ENCODE results near the gene NPIPA3.
"Not testable (repeated sequence)": the region's sequence is repeated elsewhere in the genome, so short reads cannot be mapped to it uniquely, and the experiment has no call there.

The NPIPA3 gene

DNA sequence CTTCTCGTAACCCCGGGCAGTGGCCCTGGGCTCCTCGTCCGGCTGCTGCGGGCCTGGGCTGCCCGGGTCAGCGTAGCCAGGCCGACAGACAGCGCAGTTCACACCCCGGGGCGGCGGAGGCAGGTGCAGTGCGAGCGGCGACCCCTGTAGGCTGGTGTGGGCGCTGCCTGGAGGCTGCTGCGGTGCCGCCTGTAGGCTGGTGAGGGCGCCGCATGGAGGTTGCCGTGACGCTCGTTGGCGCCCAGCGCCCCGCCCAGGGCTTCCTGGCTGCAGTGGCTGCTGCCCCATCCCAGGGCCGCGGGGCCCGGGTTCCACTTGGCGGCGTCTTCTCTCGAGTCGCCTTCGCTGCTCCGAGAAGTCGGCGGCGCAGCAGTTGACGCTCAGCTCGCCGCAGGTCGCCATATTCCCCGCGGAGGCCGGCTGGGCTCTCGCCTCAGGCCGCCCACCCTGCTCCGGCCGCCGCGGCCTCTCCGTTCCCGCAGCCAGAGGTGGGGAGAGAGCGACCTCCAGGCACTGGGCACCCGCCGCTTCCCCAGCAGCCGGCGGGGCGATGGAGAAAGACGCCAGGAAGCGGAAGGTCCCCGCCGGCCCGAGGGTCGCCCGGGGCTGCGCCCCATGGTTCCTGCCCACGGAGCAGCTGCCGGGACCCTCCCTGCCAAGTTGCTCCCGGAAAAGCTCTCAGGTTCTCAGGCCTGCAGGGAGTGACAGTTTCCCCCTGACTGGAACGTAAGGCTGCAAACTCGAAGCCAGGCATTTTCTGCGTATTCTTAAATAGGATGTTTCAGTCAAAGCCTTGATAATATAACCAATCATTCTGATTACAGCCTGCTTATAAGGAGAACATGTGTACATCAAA is at the start of gene NPIPA3:
TSS of gene NPIPA3 (plus strand) at position 256 of the 856 bp plus-strand sequence. CDS start 5,533 bp downstream, outside the sequence.
- not testable (repeated sequence) for DNase-seq

DNA sequence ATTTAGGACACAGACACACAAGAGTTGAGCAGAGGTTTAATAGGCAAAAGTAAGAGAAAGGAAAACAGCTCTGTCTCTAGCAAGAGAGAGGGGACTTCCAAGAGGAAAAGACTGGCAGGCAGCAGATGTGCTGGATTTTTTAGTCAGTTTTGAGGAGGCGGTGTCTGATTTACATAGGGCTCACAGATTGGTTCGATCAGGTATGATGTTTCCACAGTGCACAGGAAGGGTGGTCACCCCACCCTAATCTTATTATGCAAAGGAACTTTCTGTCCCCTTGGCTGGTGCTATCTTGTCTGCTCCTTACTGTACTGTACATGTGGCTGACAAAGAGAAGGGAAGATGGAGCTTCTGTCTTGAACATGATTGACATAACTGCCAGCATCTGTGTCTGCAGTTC is 45.1 kb upstream of the NPIPA3 start:
- DNase-seq = no peak

DNA sequence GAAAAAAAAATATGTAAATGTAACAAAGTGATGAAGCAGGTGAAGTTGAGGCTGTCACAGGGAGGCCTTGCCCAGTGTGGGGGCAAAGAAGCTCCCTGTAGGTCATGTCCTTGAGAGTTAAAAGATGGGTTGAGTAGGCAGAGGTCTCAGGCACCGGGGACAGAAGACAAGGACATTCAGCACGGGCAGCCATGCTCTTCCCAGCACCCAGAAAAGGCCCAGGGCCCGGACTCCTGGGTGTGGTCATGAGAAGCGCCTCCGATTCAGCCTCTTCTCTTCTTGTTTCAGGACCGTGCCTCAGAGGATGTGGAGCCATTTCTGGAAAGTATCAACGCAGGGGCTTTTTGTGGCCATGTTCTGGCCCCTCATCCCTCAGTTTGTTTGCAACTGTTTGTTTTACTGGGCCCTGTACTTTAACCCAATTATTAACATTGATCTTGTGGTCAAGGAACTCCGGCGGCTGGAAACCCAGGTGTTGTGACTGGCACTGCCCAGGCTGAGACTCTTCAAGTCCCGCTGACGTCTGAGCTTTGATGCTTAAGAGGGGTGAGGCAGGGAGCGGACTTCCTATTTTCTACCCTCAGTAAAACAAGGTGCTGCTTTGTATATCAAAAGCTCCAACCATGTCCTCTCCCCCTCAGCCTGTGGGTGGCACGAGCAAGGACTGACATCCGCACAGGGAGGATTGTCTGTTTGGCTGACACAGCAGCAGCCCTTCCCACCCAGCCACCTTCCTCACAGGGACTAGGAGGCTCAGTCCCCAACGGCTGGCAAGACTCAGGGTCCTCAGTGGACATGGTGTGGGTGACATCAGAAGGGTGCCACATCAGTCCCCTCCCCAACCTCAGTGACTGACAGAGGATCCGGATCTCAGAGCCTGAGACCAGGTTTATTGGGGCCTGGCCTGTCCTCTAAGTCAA is 35.6 kb upstream of the NPIPA3 start:
- no peak for DNase-seq

DNA sequence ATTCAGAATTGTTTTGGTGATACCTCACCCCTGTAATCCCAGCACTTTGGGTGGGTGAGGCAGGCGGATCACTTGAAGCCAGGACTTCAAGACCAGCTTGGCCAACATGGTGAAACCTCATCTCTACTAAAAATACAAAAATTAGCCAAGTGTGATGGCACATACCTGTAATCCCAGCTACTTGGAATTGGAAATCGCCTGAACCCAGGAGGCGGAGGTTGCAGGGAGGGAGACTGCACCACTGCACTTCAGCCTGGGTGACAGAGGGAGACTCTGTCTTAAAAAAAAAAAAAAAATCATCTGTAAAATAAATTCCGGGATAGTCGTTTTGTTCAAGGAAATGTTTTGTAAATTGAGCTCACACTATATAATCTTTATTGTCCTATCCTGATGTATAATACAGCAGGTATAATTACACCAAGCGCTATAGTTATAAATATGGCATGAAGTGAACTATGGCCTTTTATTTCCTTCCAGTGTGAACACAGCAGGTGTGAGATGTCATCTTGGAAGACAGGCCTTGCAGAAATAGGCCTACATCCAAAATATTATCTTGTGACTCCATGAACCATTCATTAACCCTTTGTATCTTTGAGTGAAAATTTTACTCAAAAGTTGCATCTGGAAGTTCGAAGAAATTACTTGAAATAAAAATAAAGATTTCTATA is 34.5 kb upstream of the NPIPA3 start:
- DNase-seq = no peak

DNA sequence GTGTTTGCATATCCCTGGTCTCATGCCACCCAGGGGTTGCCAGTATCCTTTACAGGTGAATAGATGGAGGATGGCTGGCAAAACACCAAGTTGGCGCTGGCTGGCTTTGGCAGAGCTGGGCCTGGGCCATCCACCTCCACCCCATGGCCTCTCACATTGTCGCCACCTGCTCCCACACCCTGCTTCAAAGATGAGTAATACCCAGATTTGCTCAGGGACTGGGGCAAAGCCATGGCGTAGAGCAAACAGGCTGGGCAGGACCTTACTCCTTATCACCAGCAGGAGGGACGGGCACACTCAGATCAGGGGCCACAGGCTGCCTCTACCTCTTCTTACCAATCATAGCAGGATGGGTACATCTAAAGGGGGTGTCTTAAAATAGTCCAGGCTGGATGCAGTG is 33.4 kb upstream of the NPIPA3 start:
- no peak for DNase-seq

DNA sequence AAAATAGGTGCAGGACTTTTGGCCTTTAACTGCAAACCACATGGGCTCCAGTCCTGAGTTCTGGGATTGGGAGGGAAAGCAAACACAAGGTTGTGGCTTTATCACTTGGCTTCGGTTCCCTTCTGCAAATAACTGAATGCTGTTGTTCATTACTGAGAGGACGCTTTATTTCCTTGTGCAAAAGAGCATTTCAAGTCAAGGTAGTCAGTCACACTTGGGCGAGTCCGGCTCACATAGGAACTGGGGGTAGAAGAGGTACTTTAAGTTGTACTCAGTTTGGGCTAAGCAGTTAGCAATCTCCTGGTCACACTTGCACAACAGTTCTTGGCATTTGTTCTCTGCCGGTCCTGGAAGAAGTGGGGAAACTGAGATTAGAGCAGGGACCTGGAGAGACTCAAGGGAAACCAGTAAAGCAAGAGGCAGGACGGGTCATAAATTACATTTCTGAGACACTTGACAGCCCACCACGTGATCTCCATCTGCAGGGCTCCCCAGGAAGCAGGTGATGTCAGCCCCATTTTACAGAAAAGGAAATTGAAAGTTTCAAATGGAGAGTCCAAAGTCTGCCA is 30.7 kb upstream of the NPIPA3 start:
- DNase-seq = no peak

DNA sequence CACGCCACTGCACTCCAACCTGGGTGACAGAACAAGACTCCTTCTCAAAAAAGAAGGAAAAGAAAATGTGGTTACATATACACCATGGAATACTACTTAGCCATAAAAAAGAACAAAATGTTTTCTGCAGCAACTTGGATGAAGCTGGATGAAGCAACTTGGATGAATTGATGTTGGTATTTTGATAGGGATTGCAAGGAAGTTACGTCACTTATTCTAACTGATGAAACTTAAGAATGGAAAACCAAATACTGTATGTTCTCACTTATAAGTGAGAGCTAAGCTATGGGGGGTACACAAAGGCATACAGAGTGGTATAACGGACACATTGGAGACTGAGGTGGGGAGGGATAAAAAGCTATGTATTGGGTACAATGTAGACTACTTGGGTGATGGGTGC is 26.6 kb upstream of the NPIPA3 start:
- no peak for DNase-seq

DNA sequence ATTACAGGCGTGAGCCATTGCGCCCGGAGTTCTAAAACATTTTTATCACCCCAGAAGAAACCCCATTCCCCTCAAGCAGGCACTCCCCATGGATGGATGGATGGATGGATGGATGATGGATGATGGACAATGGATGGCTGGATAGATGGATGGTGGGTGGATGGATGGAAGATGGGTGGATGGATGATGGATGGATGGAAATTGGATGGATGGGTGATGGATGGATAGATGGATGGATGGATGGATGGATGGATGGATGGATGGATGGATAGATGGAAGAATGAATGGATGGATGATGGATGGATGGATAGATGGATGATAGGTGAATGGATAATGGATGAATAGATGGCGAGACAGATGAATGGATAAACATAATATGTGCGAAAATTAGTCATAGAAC is 25.6 kb upstream of the NPIPA3 start:
- DNase-seq = no peak

DNA sequence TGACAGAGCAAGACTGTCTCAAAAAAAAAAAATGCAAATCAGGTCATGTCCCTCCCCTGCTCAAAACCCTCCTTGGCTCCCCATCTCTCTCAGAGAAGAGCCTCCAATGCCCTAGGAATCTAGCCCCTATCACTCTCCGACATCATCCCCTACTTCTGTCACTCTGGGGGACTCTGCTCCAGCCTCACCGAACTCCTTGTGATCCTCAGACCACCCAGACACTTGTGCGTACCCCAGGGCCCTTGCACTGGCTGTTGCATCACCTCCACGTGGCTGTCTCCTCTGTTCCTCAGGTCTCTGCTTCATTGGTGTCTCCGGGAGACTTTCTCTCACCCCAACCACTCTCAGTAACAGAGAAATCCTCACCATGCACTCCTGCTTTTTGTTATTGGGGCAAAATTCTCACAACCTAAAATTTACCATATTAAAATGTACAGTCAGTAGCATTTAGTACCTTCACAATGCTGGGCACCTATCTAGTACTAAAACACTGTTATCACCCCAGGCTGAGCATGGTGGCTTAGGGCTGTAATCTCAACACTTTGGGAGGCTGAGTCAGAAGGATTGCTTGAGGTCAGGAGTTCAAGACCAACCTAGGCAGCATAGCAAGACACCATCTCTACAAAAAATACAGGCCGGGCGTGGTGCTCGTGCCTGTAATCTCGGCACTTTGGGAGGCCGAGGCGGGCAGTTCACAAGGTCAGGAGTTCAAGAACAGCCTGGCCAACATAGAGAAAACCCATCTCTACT is 24.3 kb upstream of the NPIPA3 start:
- DNase-seq = no peak

DNA sequence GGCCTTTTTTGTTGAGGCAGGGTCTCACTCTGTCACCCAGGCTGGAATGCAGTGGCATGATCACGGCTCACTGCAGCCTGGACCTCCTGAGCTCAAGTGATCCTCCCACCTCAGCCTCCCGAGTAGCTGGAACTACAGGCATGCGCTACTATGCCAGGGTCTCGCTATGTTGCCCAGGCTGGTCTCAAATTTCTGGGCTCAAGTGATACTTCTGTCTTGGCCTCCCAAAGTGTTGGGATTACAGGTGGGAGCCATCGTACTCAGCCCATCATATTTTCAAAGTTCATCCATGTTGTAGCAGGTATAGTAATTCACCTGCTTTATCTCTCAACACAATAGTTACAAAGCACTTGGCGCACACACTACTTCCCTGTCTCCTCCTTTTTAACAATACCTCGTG is 22.8 kb upstream of the NPIPA3 start:
- DNase-seq = not testable (repeated sequence)

DNA sequence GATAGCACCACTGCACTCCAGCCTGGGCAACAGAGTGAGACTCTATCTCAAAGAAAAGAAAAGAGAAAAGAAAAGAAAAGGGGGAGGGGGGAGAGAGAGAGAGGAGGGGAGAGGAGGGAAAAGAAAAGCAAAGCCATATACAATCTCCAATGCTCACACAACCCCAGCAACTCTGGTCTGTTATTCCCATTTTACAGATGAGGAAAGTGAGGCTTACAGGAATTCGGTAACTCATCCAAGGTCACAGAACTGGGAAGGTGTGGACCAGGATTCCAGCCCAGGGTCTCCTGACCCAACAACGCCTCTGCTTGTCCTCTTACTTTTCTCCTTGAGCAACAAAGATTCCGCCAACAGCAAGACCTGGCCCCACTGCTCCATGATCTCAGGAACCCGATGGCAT is 22.1 kb upstream of the NPIPA3 start:
- DNase-seq = no peak

DNA sequence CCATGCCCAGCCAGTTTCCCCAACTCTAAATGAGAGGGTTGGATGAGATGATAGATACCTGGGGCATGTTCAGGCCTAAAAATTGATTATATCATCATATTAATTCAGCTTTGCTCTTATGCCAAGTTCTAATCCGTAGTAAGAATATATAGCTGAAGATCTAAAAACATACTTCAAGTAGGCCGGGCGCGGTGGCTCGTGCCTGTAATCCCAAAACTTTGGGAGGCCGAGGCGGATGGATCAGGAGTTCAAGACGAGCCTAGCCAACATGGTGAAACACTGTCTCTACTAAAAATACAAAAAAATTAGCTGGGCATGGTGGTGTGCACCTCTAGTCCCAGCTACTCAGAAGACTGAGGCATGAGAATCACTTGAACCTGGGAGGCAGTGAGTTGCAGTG is 21.1 kb upstream of the NPIPA3 start:
- DNase-seq = no peak

DNA sequence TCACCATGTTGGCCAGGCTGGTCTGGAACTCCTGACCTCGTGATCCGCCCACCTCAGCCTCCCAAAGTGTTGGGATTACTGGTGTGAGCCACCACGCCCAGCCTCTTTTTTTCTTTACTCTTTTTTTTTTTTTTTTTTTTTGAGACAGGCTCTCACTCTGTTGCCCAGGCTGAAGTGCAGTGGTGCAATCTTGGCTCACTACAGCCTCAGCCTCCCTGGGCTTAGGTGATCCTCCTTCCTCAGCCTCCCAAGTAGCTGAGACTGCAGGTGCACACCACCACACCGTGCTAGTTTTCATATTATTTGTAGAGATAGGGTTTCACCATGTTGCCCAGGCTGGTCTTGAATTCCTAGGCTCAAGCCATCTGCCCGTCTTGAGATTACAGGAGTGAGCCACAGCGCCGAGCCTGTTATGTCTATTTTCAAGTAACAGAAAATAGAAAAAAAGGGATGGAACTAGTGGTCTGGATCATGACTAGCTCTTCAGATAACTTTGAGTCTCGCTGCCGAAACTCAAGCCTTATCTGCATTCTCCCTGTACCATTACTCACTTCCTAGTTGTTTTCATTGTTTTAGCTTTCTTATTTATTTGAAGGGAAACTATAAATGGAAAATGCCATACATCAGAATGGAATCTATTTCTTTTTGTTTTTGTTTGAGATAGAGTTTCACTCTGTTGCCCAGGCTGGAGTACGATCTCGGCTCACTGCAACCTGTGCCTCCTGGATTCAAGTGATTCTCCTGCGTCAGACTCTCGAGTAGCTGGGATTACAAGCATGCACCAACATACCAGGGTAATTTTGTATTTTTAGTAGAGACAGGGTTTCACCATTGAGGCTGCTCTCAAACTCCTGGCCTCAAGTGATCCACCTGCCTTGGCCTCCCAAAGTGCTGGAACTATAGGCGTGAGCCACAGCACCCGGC is 17.1 kb upstream of the NPIPA3 start:
- DNase-seq = not testable (repeated sequence)

DNA sequence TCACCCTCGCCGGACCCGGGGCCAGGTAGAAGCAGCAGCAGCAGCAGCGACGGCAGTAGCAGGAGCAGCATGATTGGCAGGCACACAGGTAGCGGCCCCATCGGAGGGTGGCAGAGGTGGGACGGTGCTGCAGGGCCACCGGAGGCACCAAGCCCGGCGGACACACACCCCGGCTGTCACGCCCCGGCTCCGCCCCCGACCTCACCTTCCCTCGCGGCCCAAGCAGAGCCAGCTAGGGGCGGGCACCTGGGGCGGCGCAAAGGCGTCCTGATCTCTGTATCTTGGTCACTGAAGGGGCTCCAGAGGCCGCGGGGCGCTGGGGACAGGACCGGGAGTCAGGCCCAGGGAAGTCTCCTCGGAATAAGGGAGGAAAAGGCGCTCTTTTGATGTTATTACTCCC is 9.1 kb upstream of the NPIPA3 start, which contains the start of gene PLA2G10:
TSS of gene PLA2G10 (minus strand) at position 180 of the 400 bp plus-strand sequence. CDS start at position 101, 79 bp downstream.
- DNase-seq = not testable (repeated sequence)

DNA sequence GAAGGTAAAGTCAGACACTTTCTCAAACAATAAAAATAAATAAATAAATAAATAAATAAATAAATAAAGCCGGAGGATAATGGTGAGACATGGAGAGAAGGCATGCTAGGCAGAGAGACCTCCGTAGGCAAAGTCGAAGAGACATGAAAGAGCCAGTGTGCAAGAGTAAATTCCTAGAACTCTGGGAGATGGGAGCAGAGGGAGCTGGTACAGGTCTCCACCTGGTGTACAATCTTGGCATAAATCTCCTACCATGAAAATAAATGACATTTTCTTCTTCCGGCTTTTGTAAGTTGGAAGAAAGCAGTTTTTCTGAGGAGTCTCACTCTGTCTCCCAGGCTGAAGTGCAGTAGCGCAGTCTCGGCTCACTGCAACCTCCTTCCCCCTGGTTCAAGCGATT is 1.4 kb upstream of the NPIPA3 start:
- not testable (repeated sequence) for DNase-seq

DNA sequence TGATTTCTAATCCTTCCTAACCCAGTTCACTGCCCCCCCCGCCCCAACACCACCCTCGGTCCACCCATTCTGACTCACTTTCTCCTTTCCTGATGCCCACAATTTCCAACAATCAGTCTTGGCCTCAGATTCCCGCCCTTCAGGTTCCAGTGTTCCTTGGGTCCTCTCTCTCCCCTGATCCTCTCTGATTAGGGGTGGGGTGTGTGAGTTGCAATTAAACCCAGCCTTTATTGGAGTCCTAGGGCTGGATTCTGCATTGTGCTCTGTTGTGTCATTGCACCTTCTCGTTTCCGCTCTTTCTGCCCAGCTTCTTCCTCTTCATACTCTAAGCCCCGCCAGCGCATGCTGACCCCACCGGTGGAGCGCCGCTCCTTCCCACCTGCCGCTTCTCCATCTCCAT is 539 bp upstream of the NPIPA3 start:
- DNase-seq = not testable (repeated sequence)

DNA sequence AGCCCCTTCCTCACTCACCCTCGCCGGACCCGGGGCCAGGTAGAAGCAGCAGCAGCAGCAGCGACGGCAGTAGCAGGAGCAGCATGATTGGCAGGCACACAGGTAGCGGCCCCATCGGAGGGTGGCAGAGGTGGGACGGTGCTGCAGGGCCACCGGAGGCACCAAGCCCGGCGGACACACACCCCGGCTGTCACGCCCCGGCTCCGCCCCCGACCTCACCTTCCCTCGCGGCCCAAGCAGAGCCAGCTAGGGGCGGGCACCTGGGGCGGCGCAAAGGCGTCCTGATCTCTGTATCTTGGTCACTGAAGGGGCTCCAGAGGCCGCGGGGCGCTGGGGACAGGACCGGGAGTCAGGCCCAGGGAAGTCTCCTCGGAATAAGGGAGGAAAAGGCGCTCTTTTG is 30.0 kb downstream of the NPIPA3 start:
- DNase-seq = not testable (repeated sequence)

DNA sequence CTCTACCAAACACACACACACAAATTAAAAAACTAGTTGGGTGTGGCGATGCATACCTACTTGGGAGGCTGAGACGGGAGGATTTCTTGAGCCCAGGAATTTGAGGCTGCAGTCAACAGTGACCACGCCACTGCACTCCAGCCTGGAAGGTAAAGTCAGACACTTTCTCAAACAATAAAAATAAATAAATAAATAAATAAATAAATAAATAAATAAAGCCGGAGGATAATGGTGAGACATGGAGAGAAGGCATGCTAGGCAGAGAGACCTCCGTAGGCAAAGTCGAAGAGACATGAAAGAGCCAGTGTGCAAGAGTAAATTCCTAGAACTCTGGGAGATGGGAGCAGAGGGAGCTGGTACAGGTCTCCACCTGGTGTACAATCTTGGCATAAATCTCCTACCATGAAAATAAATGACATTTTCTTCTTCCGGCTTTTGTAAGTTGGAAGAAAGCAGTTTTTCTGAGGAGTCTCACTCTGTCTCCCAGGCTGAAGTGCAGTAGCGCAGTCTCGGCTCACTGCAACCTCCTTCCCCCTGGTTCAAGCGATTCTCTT is 37.7 kb downstream of the NPIPA3 start:
- not testable (repeated sequence) for DNase-seq

DNA sequence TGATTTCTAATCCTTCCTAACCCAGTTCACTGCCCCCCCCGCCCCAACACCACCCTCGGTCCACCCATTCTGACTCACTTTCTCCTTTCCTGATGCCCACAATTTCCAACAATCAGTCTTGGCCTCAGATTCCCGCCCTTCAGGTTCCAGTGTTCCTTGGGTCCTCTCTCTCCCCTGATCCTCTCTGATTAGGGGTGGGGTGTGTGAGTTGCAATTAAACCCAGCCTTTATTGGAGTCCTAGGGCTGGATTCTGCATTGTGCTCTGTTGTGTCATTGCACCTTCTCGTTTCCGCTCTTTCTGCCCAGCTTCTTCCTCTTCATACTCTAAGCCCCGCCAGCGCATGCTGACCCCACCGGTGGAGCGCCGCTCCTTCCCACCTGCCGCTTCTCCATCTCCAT is 38.6 kb downstream of the NPIPA3 start:
- DNase-seq = not testable (repeated sequence)

Measured in CD4-positive, alpha-beta T cell treated with Interleukin-15 for 1 hour (primary cell).